NCI-H345 treated with DMSO at 0.1 percent for 48 hours (cell line): Measurements from ENCODE around the gene ARHGAP12.
"Not testable (repeated sequence)": the region's sequence is repeated elsewhere in the genome, so short reads cannot be mapped to it uniquely, and the experiment has no call there.

Source experiments
- DNase-seq: peaks from one replicate; lab custom pipeline; 2025; ENCODE audit not compliant: unreplicated experiment; lab: John Stamatoyannopoulos, UW

ARHGAP12 gene

GRCh38 chr10:31773749-31774298, 154.8 kb downstream of the ARHGAP12 start:
- DNase-seq: no peak

- no peak for DNase-seq
Observed at GRCh38 chr10:31771331-31771831, 157.2 kb downstream of the ARHGAP12 start.

DNA sequence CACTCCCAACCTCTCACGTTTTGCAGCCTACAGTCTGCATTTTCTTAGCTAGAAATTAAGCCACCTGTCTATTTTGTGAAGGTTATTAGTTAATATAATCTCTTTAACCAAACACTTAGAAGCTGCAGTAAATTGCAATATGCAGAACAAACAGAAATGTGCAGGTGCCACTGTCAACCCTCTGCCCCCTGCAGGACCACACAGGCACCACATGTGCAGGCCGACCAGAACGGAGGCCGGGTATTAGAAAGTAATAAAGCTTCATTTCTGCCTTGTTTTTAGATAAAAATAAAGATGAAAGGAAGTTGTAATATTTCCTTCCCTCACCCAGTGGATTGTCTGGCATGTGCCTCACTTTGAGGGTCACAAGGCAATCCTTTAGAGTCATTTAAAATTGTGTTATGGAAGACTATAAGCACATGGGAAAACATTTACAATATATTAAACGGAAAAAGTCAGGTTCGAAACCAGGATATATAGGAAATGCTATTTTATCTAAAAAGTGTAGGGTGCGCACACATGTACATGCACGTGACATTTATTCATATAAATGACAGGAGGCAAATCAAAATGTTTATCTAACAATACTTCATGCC, 158.2 kb downstream of the ARHGAP12 start:
- DNase-seq: no peak

DNA sequence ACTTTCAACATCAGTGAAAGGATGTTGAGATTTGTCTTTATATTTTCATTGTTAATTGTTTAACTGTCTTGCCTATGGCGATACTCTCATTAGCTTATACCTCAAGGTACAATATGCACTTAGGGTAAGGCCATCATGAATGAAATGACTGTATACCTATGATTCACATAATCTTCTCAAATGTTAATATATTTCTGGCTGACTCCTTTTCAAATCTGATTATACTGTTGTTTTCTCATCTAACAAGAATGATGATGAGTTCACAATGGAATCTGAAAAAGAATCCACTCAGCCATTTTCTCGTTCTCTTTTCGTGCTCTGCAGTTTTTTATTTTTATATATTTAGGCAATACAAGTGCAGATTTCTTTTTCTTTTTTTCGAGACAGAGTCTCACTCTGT, 159.1 kb downstream of the ARHGAP12 start:
- DNase-seq: no peak

DNA sequence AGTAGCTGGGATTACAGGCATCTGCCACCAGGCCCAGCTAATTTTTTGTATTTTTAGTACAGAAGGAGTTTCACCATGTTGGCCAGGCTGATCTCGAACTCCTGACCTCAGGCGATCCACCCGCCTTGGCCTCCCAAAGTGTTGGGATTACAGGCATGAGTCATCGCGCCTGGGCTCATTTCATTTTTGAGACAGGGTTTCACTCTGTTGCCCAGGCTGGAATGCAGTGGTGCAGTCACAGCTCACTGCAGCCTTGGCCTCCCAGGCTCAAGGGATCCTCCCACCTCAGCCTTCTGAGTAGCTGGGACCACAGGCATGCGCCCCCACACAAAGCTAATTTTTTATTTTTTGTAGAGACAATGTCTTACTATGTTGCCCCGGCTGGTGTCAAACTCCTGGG, 159.7 kb downstream of the ARHGAP12 start:
- DNase-seq: not testable (repeated sequence)

DNA sequence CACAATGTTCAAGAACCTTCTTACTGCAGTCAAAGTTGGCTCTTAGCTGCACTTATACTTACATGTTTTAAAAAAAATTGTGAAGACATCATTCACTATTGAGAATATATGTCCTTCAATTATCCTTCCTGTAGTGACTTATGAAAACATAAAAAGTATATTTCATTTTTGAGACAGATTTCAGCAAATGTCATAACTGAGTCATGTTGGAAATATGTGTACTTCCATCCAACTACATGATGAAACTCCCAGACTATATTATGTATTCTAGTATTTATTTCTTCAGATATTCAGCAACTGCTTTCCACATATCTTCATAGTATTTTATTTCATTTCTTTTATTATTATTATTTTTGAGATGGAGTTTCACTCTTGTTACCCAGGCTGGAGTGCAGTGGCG, 160.2 kb downstream of the ARHGAP12 start:
- DNase-seq: no peak

GRCh38 chr10:31765541-31765940, 163.1 kb downstream of the ARHGAP12 start:
- DNase-seq: no peak

- DNase-seq: no peak
Observed at GRCh38 chr10:31762316-31762715, 166.3 kb downstream of the ARHGAP12 start.

GRCh38 chr10:31761156-31761555, 167.5 kb downstream of the ARHGAP12 start:
- no peak for DNase-seq

DNA sequence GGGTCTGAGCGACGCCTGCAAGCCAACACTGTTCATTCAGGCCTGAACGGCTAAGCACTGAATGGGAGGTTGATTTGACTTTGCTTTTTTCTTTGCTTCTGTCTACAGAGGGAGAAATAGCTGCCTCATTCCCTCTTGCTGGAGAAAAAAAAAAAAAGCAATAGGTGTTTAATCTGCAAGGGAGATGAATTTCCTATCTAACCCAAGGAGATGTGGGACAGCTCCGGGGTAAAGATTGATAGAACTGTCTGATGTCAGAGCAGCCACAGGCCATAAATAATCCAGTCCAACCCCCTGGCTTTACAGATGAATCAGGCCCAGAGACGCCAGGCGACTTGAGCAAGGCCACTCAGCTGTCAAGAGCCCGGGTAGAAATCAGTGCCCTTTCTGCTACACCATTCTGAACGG, 168.0 kb downstream of the ARHGAP12 start:
- DNase-seq: no peak

DNA sequence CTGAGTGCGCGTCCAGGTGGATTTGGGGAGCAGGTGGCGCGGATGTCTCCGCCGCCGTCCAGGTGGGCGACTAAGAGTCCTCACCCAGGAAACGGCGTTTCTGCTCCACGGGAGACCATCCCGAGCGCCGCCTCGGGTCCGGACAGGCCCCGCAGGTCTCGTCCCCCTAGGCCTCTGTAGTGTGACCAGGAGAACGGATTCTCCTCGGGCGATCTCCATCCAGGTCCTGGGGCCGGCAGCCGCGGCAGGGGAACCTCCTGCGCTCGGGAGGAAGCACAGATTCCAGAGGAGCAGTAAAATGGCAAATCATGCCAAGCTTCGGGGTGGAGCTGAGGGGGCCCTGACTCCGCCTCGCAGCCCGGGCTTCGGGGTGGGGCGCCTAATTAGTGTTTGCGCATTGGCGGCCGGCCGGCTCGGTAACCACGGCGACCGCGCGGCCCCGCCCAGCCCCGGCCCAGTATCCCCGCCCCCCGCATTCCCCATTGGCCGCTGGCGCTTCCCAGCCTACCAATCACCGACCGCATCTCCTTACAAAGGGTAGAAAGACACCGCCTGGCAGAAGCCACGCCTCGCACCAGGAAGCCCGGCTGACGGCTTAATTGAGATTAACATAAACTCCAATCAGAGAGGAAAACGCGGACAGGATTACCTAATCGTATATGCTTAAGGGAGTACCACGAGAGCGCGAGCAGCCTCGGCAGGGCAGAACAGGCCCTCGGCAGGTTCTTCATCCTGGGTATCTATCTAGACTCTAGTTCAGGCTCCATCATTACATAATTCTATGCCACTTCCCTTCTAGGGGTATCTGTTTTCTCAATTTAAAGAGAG, 168.6 kb downstream of the ARHGAP12 start:
- DNase-seq: peak; percentile 88

DNA sequence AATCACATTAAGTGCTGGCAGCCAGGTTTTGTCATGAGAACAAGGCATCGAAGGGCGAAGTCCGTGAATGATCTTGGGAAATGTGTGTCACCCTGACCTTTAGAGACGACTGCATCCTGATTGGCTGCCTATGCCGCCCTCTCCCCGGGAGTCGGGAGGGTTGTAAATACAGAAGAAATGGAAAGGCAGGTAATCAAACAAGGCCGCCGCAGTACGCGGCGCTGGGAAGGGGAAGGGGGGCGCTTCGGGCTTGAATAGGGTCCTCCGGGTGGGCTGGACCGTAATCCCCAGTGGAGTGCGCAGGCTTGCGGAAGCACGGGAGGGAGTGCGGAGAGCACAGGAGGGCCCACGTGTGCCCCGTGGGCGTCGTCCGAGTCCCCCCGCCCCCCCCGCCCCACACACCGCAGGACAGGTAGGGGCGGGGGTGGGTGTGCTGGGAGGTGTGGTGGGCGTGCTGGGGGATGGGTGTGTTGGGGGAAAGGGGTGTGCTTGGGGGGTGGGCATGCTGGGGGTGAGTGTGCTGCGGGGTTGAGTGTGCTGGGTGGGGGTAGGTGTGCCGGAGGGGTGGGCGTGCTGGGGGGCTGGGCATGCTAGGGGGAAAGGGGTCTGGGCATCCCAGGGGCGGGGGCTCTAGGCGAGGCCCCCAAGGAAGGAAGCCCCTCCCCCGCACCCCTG, 169.4 kb downstream of the ARHGAP12 start:
- DNase-seq: peak; percentile 19

DNA sequence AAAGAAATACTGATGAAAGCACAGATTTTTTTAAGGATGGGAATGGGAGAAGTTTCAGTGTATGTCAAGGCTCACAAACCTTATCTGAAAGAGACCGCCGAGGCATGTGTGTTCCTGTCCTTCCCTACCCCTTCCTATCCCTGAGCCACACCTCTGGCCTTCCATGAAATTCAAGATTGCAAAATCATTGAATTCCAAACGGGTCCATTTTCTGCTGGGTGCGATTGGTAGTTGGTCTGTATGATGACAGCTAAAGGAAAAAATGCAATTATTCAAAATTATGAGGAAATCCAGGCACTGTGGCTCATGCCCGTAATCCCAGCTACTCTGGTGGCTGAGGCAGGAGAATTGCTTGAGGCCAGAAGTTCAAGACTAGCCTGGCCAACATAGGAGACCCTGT, 170.1 kb downstream of the ARHGAP12 start:
- no peak for DNase-seq

GRCh38 chr10:31757831-31758230, 170.8 kb downstream of the ARHGAP12 start:
- no peak for DNase-seq

DNA sequence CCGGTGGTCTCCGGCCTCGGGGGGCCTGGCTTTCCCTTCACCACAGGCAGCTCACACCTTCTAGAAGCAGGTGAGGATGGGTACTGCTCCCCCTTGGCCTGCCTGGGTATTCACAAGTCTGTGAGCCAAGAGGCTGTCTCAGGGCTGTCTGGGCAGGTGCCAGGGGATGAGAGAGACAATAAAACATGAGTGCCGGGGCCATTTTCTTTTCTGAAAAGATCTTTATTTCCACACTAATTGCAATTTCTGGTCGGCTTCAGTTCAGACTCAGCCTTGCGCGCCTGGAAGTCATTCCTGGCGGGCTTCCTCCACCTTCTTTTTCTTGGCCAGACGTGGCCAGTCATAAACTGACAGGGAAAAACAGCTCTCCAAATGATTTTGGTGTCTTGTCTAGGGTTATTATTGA, 171.2 kb downstream of the ARHGAP12 start:
- peak; percentile 2 for DNase-seq

DNA sequence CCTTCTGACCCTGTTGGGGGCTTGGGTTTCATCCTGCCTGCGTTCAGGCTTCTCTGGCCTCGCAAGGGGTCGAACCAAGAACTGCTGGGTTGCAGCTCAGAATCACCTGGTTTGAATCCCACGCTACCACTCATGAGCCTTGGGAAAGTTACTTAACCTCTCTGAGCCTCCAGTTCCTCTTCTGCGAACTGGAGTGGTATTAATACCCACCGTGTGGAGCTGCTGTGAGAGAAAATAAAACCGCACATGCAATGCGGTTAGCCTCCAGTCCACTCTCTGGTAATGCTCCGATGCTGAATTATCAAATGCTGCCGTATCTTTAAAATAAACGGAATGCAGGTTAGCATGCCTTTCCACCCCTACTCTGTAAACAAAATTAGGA, 171.9 kb downstream of the ARHGAP12 start:
- no peak for DNase-seq

GRCh38 chr10:31756101-31756728, 172.4 kb downstream of the ARHGAP12 start:
- DNase-seq: no peak
